ENCODE data around the gene ELMO1.

GRCh38 chr7:37211097-37211880 is 237.4 kb downstream of the ELMO1 start:
- no peak for TF ChIP-seq EZH2 (IDR thresholded peaks at IDR 0.05; ENCODE audit: low read length)
- TF ChIP-seq, protein P1, sequence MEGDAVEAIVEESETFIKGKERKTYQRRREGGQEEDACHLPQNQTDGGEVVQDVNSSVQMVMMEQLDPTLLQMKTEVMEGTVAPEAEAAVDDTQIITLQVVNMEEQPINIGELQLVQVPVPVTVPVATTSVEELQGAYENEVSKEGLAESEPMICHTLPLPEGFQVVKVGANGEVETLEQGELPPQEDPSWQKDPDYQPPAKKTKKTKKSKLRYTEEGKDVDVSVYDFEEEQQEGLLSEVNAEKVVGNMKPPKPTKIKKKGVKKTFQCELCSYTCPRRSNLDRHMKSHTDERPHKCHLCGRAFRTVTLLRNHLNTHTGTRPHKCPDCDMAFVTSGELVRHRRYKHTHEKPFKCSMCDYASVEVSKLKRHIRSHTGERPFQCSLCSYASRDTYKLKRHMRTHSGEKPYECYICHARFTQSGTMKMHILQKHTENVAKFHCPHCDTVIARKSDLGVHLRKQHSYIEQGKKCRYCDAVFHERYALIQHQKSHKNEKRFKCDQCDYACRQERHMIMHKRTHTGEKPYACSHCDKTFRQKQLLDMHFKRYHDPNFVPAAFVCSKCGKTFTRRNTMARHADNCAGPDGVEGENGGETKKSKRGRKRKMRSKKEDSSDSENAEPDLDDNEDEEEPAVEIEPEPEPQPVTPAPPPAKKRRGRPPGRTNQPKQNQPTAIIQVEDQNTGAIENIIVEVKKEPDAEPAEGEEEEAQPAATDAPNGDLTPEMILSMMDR (optimal IDR thresholded peaks at IDR 0.05 in 1 of 3, IDR thresholded peaks at IDR 0.05 in 1 of 3, conservative IDR thresholded peaks at IDR 0.05 in 1 of 3; ENCODE audit: extremely low read depth in 1 of 3, insufficient read depth in 2 of 3, low read length in 3 of 3) = no peak

Data from keratinocyte (primary cell).